GM18868 (cell line): ENCODE results near the gene CPNE2.

Source experiments
- ATAC-seq: cut with Tn5 transposase; IDR thresholded peaks from one replicate; pipeline ENCODE4 v1.9.1; 2021; ENCODE audit warnings: mild to moderate bottlenecking, moderate library complexity; ENCODE audit not compliant: unreplicated experiment

CPNE2 gene

GRCh38 chr16:57141822-57142631 lies 49.6 kb downstream of the CPNE2 start:
- ATAC-seq = no peak

DNA sequence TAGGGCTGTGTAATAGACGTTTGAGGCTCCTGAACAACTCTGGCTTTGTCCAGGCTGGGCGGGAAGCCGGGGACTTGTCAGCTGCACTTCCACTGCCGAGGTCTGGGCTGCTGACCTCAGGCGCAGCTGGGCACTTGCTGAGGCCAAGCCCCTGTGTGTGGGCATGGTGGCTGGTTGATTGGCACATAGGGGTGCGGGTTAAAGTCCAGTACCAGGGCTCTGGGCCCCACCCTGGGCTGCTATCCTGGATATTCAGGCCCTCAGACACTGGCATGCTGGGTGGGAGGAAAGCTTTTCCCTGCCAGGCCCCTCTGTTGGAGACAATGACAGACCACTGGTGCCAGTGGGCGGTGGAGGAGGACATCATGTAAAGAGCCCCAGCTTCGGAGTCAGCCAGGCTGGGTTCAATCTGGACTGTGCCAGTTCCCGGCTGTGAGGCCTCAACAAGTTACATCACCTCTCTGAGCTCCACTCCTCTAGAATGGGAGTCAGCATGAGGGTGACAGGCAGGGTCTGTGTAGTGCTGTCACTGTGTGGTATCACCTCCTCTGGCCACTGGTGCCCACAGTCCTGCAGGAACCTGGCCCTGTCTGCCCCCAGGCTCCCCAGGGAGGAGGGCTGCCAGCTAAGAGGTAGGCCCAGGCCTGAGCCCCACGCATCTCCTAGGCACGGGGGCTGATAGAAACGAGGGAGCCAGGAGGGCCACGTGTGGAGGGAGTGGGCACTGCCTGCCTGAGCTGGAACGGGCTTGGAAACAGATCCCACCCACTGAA lies 51.0 kb downstream of the CPNE2 start:
- ATAC-seq = no peak

- no peak for ATAC-seq
These were observed 51.6 kb downstream of the CPNE2 start for GRCh38 chr16:57144027-57144426.

DNA sequence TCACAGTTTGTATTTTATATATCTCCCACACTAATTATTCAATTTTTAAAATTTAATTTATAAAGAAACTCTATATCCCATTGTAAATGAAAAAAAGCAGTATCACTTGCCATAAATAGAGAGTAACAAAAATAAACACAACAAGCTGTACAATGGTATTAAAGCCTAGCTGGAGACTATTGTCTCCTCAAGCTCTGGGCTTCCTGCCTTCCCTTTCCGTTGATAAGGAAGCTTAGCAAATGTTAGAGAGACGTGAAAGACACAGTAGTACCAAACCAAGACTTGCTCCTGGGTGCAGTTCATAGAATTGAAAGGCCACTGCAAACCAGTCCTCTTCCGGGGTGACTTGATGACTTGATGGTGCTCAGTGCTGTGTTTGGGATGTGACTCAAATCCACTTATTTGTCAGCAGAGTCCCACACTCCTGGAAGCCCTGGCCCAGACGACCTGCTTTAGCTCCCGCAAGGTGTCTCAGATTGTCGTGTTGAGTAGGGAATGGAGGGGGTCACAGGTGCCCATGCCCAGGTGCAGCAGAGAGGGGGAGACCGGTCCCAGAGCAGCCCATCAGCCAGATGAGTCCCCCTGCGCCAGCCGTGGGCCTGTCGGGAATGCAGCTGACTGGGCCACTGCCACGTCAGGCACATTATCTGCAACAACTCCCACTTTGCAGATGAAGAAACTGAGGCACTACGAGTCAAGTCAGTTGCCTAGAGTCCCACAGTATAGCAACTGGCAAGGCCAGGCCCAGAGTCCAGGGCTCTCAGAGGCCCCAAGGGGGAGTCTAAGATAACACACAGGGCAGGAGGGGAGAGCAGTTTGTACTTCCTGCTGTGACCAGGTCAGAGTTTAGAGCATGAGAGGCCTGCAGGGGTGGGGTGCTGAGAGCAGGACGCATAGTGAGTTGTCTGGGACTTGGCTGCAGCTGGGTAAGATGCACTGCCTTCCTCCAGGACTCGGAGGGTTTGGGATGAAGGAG lies 53.0 kb downstream of the CPNE2 start:
- ATAC-seq = no peak

- ATAC-seq = no peak
These were observed 53.8 kb downstream of the CPNE2 start for GRCh38 chr16:57146040-57146647.

DNA sequence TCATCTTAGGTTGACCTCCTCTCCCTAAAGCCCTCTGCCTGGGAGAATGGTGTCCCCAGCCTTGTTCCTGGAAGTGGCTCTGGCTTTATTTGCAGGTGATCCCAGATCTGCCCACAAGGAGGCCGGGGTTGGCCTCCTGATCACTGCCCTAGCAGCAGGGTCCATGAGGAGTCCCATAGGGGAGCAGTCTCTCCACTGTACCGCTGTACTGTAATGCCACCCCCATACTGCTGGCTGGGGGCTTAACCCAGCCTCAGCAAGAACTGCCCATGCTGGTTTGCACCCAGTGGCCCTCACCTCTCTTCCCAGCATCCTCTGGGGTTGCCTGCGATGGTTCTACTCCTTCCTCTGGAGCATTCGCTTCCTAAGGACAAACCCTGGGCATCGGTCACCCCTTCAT lies 54.4 kb downstream of the CPNE2 start:
- no peak for ATAC-seq

DNA sequence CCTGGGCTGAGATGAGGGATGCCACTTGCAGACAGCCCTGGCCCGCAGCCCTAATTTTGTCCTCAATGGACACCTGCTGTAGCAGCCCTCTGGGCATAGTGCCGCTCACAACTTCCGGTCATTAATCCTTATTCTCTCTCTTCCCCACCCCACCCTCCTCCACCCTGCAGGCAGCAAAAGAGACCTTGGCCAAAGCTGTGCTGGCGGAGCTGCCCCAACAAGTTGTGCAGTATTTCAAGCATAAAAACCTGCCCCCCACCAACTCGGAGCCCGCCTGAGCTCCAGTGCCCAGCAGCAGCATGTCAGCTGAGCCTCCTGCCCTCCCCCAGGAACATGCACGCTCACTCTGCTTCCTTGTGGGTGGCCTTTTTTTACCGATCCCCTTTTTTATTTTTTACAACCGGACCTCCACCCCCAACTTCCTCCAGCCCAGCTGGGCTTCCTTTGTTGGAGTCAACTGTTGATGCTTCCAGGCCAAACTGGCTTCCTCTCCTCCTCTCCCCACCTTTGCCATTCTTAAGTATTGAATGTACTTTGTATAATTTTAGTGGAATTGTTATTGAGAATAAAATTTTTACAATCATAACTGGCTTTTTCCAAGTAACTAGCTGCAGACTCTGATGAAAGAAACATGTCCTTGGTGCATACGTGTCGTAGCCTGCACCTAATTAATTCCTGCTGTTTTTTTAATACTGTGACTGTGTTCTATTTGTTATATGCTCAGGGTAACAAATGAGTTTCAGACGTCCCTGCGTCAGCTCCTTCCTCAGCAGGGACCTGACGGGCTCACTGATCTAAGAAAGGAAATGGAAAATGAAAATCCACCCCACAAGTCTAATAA lies 55.2 kb downstream of the CPNE2 start:
- ATAC-seq = no peak

GRCh38 chr16:57148481-57148880 lies 56.1 kb downstream of the CPNE2 start:
- ATAC-seq = no peak

DNA sequence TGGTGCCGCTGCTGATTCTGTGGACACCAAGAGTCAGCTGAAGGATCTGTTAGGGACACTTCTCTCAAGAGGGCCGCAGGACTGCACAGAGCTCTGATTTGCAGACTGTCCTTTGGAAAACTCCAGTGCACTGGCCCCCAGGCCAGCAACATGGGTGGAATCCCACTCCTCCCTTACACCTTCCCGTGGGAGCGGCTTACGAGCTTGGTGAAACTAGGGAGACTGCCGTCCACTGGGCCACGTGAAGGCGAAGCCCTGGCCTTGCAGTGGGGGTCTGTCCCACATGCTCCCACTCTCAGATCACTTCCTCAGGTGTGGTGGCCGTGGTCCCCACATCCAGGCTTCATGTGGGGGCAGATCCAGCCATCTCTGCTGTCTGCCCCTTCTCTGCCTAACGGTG lies 57.0 kb downstream of the CPNE2 start:
- no peak for ATAC-seq

DNA sequence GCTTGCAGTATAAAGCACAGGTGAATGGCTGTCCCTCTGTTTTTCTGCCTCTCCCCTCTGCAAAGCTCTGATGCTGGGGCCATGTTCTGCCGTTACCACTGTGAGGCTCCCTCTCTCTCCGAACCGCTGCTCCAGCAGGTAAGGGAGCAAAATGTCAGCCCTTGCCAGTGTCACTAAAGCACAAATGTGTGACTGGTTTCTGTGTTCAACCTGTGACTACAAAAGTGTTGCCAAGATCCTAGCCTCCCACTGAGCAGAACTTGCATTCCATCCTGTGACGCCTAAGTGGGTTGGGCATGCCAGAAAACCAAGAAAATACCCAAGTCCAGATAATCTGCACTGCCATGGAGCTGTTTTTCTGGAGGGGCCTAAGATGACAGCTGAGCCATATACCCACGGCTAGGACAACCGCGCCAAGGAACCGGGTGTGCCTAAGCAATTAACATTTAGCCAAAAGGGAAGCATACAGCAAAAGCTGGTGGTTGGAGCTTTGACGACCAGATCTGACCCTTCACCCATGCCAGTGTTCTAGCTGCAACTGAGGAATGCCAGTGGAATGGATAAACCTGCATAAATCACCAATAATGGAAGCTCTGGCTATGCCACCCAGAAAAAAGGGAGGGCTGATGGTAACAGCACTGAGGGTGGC lies 58.4 kb downstream of the CPNE2 start:
- no peak for ATAC-seq

DNA sequence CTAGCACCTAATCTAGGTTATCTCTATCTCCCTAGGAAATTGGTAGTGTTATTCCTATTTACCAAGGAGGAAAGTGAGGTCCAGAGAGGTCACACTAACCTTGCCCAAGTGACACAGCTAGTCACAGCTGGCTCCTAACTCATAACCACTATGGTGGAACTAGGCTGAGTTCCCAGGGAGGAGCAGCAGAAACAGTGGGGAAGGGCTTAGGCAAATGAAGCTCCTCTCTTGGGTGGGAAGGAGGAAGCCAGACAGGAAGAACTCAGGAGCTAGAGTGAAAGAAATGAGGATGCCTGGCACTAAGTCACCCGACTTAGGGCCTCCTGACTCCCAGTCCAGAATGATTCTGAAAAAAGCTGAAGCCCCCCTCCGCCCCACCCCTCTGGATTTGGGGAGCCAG lies 59.0 kb downstream of the CPNE2 start:
- no peak for ATAC-seq

- ATAC-seq = no peak
These were observed 60.0 kb downstream of the CPNE2 start for GRCh38 chr16:57152096-57153093.

- ATAC-seq = no peak
These were observed 61.5 kb downstream of the CPNE2 start for GRCh38 chr16:57153841-57154240.

GRCh38 chr16:57155702-57156350 lies 63.4 kb downstream of the CPNE2 start:
- no peak for ATAC-seq

GRCh38 chr16:57156351-57156703 lies 63.9 kb downstream of the CPNE2 start:
- no peak for ATAC-seq

GRCh38 chr16:57157533-57157932 lies 65.2 kb downstream of the CPNE2 start:
- no peak for ATAC-seq

DNA sequence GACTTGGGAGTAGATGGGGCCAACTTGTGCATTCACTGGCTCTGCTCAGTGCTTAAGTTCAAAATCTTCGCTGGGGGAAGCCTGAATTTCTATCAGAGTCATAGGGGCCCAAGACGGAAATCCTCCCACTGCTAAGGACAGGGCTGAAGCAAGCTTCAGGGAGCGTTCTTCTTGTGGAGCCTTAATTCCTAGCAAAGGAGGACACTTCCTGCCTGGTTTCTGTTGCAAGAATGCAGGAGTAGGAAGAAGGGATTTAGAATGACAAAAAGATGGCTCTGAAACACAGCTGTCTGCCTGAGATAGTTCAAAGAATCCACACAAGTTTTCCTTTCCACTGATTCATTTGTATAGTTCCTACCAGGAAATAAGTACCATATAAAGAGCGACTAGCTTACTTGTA lies 67.1 kb downstream of the CPNE2 start:
- ATAC-seq = no peak

GRCh38 chr16:57163842-57164241 lies 71.5 kb downstream of the CPNE2 start:
- ATAC-seq = no peak
